ENCODE results near the gene SULT1E1. TPM values are rescaled to one million over a fixed set of nuclear protein-coding genes. Genes with fewer than 3 reads are reported as not detected.

SULT1E1 gene
- total RNA-seq, 3 donors from 2014 or later = 0.59 to 0.66 TPM; not detected in 1

GRCh38 chr4:69849297-69849696 is 10.6 kb downstream of the SULT1E1 start:
- no peaks in the 10 kb centered on the region for H3K27me3 ChIP-seq
- no peak for DNase-seq (ENCODE audit: low spot score in 2 of 2)
- H3K36me3 ChIP-seq = no peaks in the 10 kb centered on the region
- no peak overlapping the region for H3K27ac ChIP-seq
- H3K9me3 ChIP-seq = no peaks in the 10 kb centered on the region
- H3K4me1 ChIP-seq = no peaks in the 10 kb centered on the region
- intact Hi-C loops (cut with DNase I; ENCODE audit: low total_unique reads) = no loop called here
- TF ChIP-seq POLR2AphosphoS5 (IDR thresholded peaks at IDR 0.05) (no peak), CTCF (IDR thresholded peaks at IDR 0.05) (no peak), POLR2A (IDR thresholded peaks at IDR 0.05) (no peak)
- H3K4me3 ChIP-seq = no peak overlapping the region

GRCh38 chr4:69848028-69848427 is 11.9 kb downstream of the SULT1E1 start:
- Histone ChIP-seq H3K27me3 (no peaks in the 10 kb centered on the region), H3K36me3 (no peaks in the 10 kb centered on the region), H3K4me3 (no peak overlapping the region), H3K27ac (no peak overlapping the region), H3K9me3 (no peaks in the 10 kb centered on the region), H3K4me1 (no peaks in the 10 kb centered on the region)
- DNase-seq (ENCODE audit: low spot score in 2 of 2) = no peak
- TF ChIP-seq CTCF (IDR thresholded peaks at IDR 0.05) (no peak), POLR2AphosphoS5 (IDR thresholded peaks at IDR 0.05) (no peak), POLR2A (IDR thresholded peaks at IDR 0.05) (no peak)
- intact Hi-C loops (cut with DNase I; ENCODE audit: low total_unique reads) = no loop called here

DNA sequence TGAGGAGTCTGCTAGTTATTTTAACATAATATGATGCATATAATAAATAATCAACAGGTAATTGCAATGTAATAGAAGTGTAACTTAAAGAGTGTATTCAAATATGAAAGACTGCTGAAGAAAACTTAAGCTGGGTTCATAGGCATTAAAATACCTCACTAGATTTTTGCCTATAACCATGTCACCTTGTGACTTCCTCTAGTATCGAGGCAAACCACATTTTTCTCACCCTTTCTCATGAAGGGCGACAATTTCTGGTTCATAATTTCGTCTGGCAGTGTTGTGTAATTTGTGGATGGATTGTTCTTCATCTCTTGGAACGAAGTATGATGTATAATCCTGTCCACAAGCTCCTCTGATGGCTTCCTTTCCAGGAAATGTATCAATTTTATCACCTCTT is 16.0 kb downstream of the SULT1E1 start:
- no peak for DNase-seq (ENCODE audit: low spot score in 2 of 2)
- TF ChIP-seq CTCF (IDR thresholded peaks at IDR 0.05) = no peak
- TF ChIP-seq POLR2AphosphoS5 (IDR thresholded peaks at IDR 0.05) = no peak
- no peak for TF ChIP-seq POLR2A (IDR thresholded peaks at IDR 0.05)
- no peaks in the 10 kb centered on the region for H3K9me3 ChIP-seq
- H3K27ac ChIP-seq = no peak overlapping the region
- no peak overlapping the region for H3K4me3 ChIP-seq
- intact Hi-C loops (cut with DNase I; ENCODE audit: low total_unique reads) = no loop called here
- no peaks in the 10 kb centered on the region for H3K27me3 ChIP-seq
- no peaks in the 10 kb centered on the region for H3K4me1 ChIP-seq
- H3K36me3 ChIP-seq = no peaks in the 10 kb centered on the region

DNA sequence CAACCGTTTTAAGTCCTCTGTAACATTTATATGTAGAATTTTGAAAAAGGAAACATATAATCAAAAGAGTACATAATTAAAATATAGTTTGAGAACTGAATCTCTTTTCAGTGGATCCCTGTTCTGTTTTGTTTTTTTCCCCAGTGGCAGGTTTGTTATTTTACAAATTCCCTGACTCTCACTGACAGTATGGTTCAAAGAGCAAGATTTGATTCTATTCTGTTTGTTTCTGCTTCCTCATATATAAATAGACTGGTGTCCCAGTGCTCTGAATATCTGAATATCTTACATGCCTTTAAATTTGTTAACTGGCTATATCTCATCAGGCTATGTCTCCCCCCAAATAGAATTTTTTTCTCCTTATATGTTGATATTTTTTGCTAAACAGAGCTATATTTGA is 16.6 kb downstream of the SULT1E1 start:
- intact Hi-C loops (cut with DNase I; ENCODE audit: low total_unique reads) = no loop called here
- no peaks in the 10 kb centered on the region for H3K36me3 ChIP-seq
- no peak for DNase-seq (ENCODE audit: low spot score in 2 of 2)
- no peak overlapping the region for H3K27ac ChIP-seq
- H3K4me1 ChIP-seq = no peaks in the 10 kb centered on the region
- no peak overlapping the region for H3K4me3 ChIP-seq
- no peaks in the 10 kb centered on the region for H3K27me3 ChIP-seq
- TF ChIP-seq POLR2AphosphoS5 (IDR thresholded peaks at IDR 0.05) (no peak), CTCF (IDR thresholded peaks at IDR 0.05) (no peak), POLR2A (IDR thresholded peaks at IDR 0.05) (no peak)
- no peaks in the 10 kb centered on the region for H3K9me3 ChIP-seq

DNA sequence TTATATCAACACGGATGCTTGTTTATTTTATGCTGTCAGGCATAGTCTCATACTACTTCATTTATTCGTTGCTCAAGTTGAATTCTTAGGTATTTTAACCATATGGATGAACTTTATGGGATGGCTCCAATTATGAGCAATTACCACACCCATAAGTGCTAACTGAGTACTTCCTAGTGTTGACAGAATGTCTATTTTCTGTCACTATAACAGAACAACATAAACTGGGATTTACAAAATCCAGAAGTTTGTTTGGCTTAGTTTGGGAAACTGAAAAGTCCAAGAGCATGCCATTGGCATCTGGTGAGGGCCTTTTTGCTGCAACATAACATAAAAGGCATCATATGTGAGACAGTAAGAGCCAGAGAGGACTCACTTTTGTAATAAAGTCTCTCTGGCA is 21.0 kb downstream of the SULT1E1 start:
- no peaks in the 10 kb centered on the region for H3K27me3 ChIP-seq
- TF ChIP-seq CTCF (IDR thresholded peaks at IDR 0.05) (no peak), POLR2AphosphoS5 (IDR thresholded peaks at IDR 0.05) (no peak), POLR2A (IDR thresholded peaks at IDR 0.05) (no peak)
- no peaks in the 10 kb centered on the region for H3K36me3 ChIP-seq
- no peaks in the 10 kb centered on the region for H3K4me1 ChIP-seq
- H3K4me3 ChIP-seq = no peak overlapping the region
- H3K27ac ChIP-seq = no peak overlapping the region
- DNase-seq (ENCODE audit: low spot score in 2 of 2) = no peak
- H3K9me3 ChIP-seq = no peaks in the 10 kb centered on the region
- intact Hi-C loops (cut with DNase I; ENCODE audit: low total_unique reads) = no loop called here

All from breast epithelium (tissue), 4 donors.